Uterus (tissue), 4 donors: ENCODE measurements around the gene TOMM22. TPM values are rescaled to one million over a fixed set of nuclear protein-coding genes. Genes with fewer than 3 reads are reported as not detected.
A peak's percentile ranks its signal among the peaks of the same experiment; 100 is the strongest.

Experiments used
- DNase-seq, 2 donors: peaks; one replicate each; pipeline ENCODE4 v3.0.0-alpha.2; 2019 to 2020
- H3K27ac ChIP-seq, 2 donors: fragments of 200-600 bp; sonication (generic); 1 replicate in 1 of 2; 2 replicates in 1 of 2; pipeline ENCODE4 v1.5.1; 2016 to 2018
- H3K27me3 ChIP-seq, 2 donors: fragments of 200-600 bp; sonication (generic); one replicate each; pipeline ENCODE4 v1.5.1; 2018 to 2019; ENCODE audit warnings: control low read depth in 1 of 2
- H3K36me3 ChIP-seq, 2 donors: fragments of 200-600 bp; sonication (generic); one replicate each; pipeline ENCODE4 v1.5.1; 2019; ENCODE audit warnings: control low read depth in 1 of 2
- H3K4me1 ChIP-seq, 2 donors: fragments of 200-600 bp; sonication (generic); one replicate each; pipeline ENCODE4 v1.5.1; 2018 to 2019; ENCODE audit warnings: control low read depth in 1 of 2
- H3K4me3 ChIP-seq, 2 donors: fragments of 200-600 bp; sonication (generic); 1 replicate in 1 of 2; 2 replicates in 1 of 2; pipeline ENCODE4 v1.5.1; 2018 to 2019; ENCODE audit warnings: mild to moderate bottlenecking in 1 of 2
- H3K9me3 ChIP-seq, 2 donors: fragments of 200-600 bp; sonication (generic); one replicate each; pipeline ENCODE4 v1.5.1; 2019; ENCODE audit warnings: control low read depth in 1 of 2
- CTCF ChIP-seq, 4 experiments: fragments of 200-600 bp in 2 of 4; fragments of 450-650 bp in 2 of 4; sonication (generic) in 2 of 4; IDR thresholded peaks; one replicate each; pipeline ENCODE4 v1.5.1; 2016 to 2019; ENCODE audit warnings: antibody characterized with exemption in 4 of 4, mild to moderate bottlenecking in 2 of 4, moderate library complexity in 1 of 4
- POLR2A ChIP-seq, 2 donors: fragments of 450-650 bp; IDR thresholded peaks; one replicate each; pipeline ENCODE4 v1.6.1; 2016; ENCODE audit warnings: antibody characterized with exemption in 2 of 2, mild to moderate bottlenecking in 1 of 2, moderate library complexity in 1 of 2
- intact Hi-C: fragments of 100-400 bp; cut with DNase I; formaldehyde crosslinking; loops from one replicate; pipeline ENCODE4 v1.15.1; 2023; ENCODE audit warnings: low total_unique reads
- total RNA-seq, 4 donors: library from RNA; depleted of rRNA in 3 of 4; stranded (reverse); fragments of >200 nt in 3 of 4; gene quantifications; one replicate each; pipeline versions ENCODE4 v1.1.0 to v1.2.4, GENCODE V29; 2014 to 2023
- donor health status: DM: yes; HTN: yes; CAD: no.

The TOMM22 gene
- total RNA-seq, 4 donors from 2014 or later, result 17.6 to 62.5 (median 48.4) TPM

- no peaks in the 10 kb centered on the region for H3K27me3 ChIP-seq
- H3K27ac ChIP-seq, result peak overlapping the region in 1 of 2 donors; percentile 53
- no peaks in the 10 kb centered on the region for H3K36me3 ChIP-seq
- no peak for TF ChIP-seq POLR2A (IDR thresholded peaks at IDR 0.05)
- no peak for TF ChIP-seq CTCF (IDR thresholded peaks at IDR 0.05)
- no peaks in the 10 kb centered on the region for H3K9me3 ChIP-seq
- no peaks in the 10 kb centered on the region for H3K4me1 ChIP-seq
- no peak for DNase-seq
- intact Hi-C loops, result no loop called here
- H3K4me3 ChIP-seq, result no peak overlapping the region
These were observed 37.4 kb downstream of the TOMM22 start for GRCh38 chr22:38719196-38719595.

GRCh38 chr22:38720350-38720749 lies 38.6 kb downstream of the TOMM22 start:
- H3K27me3 ChIP-seq, result no peaks in the 10 kb centered on the region
- H3K4me1 ChIP-seq, result no peaks in the 10 kb centered on the region
- no peaks in the 10 kb centered on the region for H3K36me3 ChIP-seq
- H3K4me3 ChIP-seq, result no peak overlapping the region
- no peak for DNase-seq
- no peaks in the 10 kb centered on the region for H3K9me3 ChIP-seq
- intact Hi-C loops, result no loop called here
- no peak overlapping the region for H3K27ac ChIP-seq
- TF ChIP-seq POLR2A (IDR thresholded peaks at IDR 0.05) (no peak), CTCF (IDR thresholded peaks at IDR 0.05) (no peak)

GRCh38 chr22:38721551-38721950 lies 39.8 kb downstream of the TOMM22 start:
- DNase-seq, result no peak
- Histone ChIP-seq H3K36me3 (no peaks in the 10 kb centered on the region), H3K27ac (no peak overlapping the region), H3K4me1 (no peaks in the 10 kb centered on the region), H3K9me3 (no peaks in the 10 kb centered on the region), H3K27me3 (no peaks in the 10 kb centered on the region), H3K4me3 (no peak overlapping the region)
- no peak for TF ChIP-seq POLR2A (IDR thresholded peaks at IDR 0.05)
- no peak for TF ChIP-seq CTCF (IDR thresholded peaks at IDR 0.05)
- intact Hi-C loops, result no loop called here

- intact Hi-C loops, result no loop called here
- TF ChIP-seq CTCF (IDR thresholded peaks at IDR 0.05), result no peak
- TF ChIP-seq POLR2A (IDR thresholded peaks at IDR 0.05), result no peak
- Histone ChIP-seq H3K27me3 (no peaks in the 10 kb centered on the region), H3K27ac (no peak overlapping the region), H3K9me3 (no peaks in the 10 kb centered on the region), H3K36me3 (no peaks in the 10 kb centered on the region), H3K4me3 (no peak overlapping the region), H3K4me1 (no peaks in the 10 kb centered on the region)
- DNase-seq, result no peak
These were observed 42.4 kb downstream of the TOMM22 start for GRCh38 chr22:38724176-38724575.

GRCh38 chr22:38724926-38725571 lies 43.3 kb downstream of the TOMM22 start:
- Histone ChIP-seq H3K4me3 (no peak overlapping the region), H3K9me3 (no peaks in the 10 kb centered on the region), H3K4me1 (no peaks in the 10 kb centered on the region), H3K27me3 (no peaks in the 10 kb centered on the region), H3K27ac (no peak overlapping the region), H3K36me3 (no peaks in the 10 kb centered on the region)
- no peak for TF ChIP-seq CTCF (IDR thresholded peaks at IDR 0.05)
- no peak for TF ChIP-seq POLR2A (IDR thresholded peaks at IDR 0.05)
- intact Hi-C loops, result no loop called here
- no peak for DNase-seq
